ENCODE data around the gene MMP25. TPM values are rescaled to one million over a fixed set of nuclear protein-coding genes. Genes with fewer than 3 reads are reported as not detected.

Gene MMP25
- total and polyA plus RNA-seq, 9 of the 15 experiments (the other 6 are each of a cell fraction or from before 2014, with no cell fraction given) = 0.03 to 0.04 TPM; not detected in 7

GRCh38 chr16:3094289-3095027 lies 48.1 kb downstream of the MMP25 start (continued):
- TF ChIP-seq, protein P1, sequence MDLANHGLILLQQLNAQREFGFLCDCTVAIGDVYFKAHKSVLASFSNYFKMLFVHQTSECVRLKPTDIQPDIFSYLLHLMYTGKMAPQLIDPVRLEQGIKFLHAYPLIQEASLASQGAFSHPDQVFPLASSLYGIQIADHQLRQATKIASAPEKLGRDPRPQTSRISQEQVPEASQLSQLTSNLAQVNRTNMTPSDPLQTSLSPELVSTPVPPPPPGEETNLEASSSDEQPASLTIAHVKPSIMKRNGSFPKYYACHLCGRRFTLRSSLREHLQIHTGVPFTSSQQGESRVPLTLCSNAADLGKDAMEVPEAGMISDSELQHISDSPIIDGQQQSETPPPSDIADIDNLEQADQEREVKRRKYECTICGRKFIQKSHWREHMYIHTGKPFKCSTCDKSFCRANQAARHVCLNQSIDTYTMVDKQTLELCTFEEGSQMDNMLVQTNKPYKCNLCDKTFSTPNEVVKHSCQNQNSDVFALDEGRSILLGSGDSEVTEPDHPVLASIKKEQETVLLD (IDR thresholded peaks at IDR 0.05) = no peak
- TF ChIP-seq, protein P2, sequence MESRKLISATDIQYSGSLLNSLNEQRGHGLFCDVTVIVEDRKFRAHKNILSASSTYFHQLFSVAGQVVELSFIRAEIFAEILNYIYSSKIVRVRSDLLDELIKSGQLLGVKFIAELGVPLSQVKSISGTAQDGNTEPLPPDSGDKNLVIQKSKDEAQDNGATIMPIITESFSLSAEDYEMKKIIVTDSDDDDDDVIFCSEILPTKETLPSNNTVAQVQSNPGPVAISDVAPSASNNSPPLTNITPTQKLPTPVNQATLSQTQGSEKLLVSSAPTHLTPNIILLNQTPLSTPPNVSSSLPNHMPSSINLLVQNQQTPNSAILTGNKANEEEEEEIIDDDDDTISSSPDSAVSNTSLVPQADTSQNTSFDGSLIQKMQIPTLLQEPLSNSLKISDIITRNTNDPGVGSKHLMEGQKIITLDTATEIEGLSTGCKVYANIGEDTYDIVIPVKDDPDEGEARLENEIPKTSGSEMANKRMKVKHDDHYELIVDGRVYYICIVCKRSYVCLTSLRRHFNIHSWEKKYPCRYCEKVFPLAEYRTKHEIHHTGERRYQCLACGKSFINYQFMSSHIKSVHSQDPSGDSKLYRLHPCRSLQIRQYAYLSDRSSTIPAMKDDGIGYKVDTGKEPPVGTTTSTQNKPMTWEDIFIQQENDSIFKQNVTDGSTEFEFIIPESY (CRISPR knock-in tag; IDR thresholded peaks at IDR 0.05) = peak; percentile 90
- TF ChIP-seq, protein P3, sequence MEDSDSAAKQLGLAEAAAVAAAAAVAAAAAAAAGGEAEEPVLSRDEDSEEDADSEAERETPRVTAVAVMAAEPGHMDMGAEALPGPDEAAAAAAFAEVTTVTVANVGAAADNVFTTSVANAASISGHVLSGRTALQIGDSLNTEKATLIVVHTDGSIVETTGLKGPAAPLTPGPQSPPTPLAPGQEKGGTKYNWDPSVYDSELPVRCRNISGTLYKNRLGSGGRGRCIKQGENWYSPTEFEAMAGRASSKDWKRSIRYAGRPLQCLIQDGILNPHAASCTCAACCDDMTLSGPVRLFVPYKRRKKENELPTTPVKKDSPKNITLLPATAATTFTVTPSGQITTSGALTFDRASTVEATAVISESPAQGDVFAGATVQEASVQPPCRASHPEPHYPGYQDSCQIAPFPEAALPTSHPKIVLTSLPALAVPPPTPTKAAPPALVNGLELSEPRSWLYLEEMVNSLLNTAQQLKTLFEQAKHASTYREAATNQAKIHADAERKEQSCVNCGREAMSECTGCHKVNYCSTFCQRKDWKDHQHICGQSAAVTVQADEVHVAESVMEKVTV (CRISPR knock-in tag; IDR thresholded peaks at IDR 0.05) = peak; percentile 51; the same call in 1 of the 2 replicates
- TF ChIP-seq JUND (IDR thresholded peaks at IDR 0.05; ENCODE audit: borderline replicate concordance, low read depth, low read length) (0 out of 2 replicates have a peak, but pooled peaks have one; percentile 9), JUND (tag; IDR thresholded peaks at IDR 0.05; ENCODE audit: borderline replicate concordance, low read depth, low read length) (no peak), RAD21 (CRISPR knock-in tag; conservative IDR thresholded peaks at IDR 0.05 in 1 of 2, IDR thresholded peaks at IDR 0.05 in 1 of 2) (peak; percentile 36 to 77; a peak in 3 of 4 replicates), KLF16 (IDR thresholded peaks at IDR 0.05) (0 out of 2 replicates have a peak, but pooled peaks have one; percentile 42), ZNF445 (CRISPR knock-in tag; IDR thresholded peaks at IDR 0.05; ENCODE audit: low read depth) (no peak), CCNT2 (IDR thresholded peaks at IDR 0.05; ENCODE audit: borderline replicate concordance, extremely low read depth, insufficient read length, low read depth, low read length) (no peak), CSDE1 (IDR thresholded peaks at IDR 0.05) (no peak)
- TF ChIP-seq, protein P4, sequence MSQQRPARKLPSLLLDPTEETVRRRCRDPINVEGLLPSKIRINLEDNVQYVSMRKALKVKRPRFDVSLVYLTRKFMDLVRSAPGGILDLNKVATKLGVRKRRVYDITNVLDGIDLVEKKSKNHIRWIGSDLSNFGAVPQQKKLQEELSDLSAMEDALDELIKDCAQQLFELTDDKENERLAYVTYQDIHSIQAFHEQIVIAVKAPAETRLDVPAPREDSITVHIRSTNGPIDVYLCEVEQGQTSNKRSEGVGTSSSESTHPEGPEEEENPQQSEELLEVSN (IDR thresholded peaks at IDR 0.05; ENCODE audit: borderline replicate concordance in 1 of 2, extremely low read depth in 1 of 2, insufficient read depth in 1 of 2, insufficient read length in 1 of 2, low read depth in 1 of 2, low read length in 1 of 2, poor library complexity in 1 of 2, severe bottlenecking in 1 of 2) = peak in 1 of 2 experiments; percentile 28
- TF ChIP-seq, protein P5, sequence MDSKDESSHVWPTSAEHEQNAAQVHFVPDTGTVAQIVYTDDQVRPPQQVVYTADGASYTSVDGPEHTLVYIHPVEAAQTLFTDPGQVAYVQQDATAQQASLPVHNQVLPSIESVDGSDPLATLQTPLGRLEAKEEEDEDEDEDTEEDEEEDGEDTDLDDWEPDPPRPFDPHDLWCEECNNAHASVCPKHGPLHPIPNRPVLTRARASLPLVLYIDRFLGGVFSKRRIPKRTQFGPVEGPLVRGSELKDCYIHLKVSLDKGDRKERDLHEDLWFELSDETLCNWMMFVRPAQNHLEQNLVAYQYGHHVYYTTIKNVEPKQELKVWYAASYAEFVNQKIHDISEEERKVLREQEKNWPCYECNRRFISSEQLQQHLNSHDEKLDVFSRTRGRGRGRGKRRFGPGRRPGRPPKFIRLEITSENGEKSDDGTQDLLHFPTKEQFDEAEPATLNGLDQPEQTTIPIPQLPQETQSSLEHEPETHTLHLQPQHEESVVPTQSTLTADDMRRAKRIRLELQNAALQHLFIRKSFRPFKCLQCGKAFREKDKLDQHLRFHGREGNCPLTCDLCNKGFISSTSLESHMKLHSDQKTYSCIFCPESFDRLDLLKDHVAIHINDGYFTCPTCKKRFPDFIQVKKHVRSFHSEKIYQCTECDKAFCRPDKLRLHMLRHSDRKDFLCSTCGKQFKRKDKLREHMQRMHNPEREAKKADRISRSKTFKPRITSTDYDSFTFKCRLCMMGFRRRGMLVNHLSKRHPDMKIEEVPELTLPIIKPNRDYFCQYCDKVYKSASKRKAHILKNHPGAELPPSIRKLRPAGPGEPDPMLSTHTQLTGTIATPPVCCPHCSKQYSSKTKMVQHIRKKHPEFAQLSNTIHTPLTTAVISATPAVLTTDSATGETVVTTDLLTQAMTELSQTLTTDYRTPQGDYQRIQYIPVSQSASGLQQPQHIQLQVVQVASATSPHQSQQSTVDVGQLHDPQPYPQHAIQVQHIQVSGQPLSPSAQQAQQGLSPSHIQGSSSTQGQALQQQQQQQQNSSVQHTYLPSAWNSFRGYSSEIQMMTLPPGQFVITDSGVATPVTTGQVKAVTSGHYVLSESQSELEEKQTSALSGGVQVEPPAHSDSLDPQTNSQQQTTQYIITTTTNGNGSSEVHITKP (IDR thresholded peaks at IDR 0.05; ENCODE audit: partially characterized antibody) = no peak
- TF ChIP-seq, protein P6, sequence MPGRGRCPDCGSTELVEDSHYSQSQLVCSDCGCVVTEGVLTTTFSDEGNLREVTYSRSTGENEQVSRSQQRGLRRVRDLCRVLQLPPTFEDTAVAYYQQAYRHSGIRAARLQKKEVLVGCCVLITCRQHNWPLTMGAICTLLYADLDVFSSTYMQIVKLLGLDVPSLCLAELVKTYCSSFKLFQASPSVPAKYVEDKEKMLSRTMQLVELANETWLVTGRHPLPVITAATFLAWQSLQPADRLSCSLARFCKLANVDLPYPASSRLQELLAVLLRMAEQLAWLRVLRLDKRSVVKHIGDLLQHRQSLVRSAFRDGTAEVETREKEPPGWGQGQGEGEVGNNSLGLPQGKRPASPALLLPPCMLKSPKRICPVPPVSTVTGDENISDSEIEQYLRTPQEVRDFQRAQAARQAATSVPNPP (IDR thresholded peaks at IDR 0.05; ENCODE audit: borderline replicate concordance, insufficient read depth, insufficient read length) = no peak

Measured in K562 (cell line).